OCI-LY3 (cell line): Measurements from ENCODE around the gene KLRK1.

Experiments
- CTCF ChIP-seq: fragments of 200-600, 300-600 bp; sonication (generic); IDR thresholded peaks from 2 replicates; pipeline ENCODE4 v1.5.1; 2014; ENCODE audit warnings: antibody characterized with exemption, low read length, low read depth
- EZH2phosphoT487 ChIP-seq: fragments of 200-600 bp; shearing (Covaris generic); IDR thresholded peaks from 2 replicates; pipeline ENCODE4 v1.6.1; 2018; ENCODE audit warnings: antibody characterized with exemption, mixed run types, low read depth

GRCh38 chr12:10364815-10365622 is 24.8 kb downstream of the KLRK1 start:
- TF ChIP-seq EZH2phosphoT487 = no peak
- TF ChIP-seq CTCF = no peak
